GM12865 (cell line): ENCODE results near the gene RRM2.

Source experiments
- DNase-seq: peaks from one replicate; pipeline ENCODE4 v3.0.0; 2010; ENCODE audit warnings: low read depth
- H3K4me3 ChIP-seq: 2 replicates; pipeline ENCODE4 v1.5.1; 2011; ENCODE audit warnings: mild to moderate bottlenecking, low read depth, low read length, control low read depth
- CTCF ChIP-seq: IDR thresholded peaks from 2 replicates; pipeline ENCODE4 v1.5.1; 2011; ENCODE audit warnings: low read length, control low read depth, low read depth, inconsistent platforms; ENCODE audit not compliant: insufficient read depth; ENCODE audit errors: missing control alignments

Gene RRM2

DNA sequence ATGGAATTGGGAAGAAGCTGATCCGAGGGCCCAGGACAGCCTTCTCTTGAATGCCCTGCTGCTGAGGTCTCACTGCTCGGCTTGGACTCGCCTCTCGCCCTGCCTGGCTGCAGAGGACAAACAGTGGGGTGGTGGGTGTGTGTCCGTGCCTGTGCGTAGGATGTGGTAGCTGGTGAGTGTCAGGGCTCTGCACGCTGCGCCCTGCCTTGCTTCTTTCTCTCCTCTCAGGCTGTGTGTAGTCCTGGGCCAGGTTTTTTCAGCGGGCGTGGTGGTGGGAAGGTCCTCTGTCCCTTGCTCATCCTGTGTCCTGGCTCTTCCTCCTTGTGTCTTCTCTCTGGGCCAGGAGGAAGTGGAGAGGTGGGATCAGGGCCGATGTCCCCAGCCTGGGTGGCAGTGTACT, 44.8 kb downstream of the RRM2 start:
- no peak for DNase-seq
- no peak overlapping the region for H3K4me3 ChIP-seq
- TF ChIP-seq CTCF = no peak

GRCh38 chr2:10168221-10168620, 45.7 kb downstream of the RRM2 start:
- no peak for DNase-seq
- no peak overlapping the region for H3K4me3 ChIP-seq
- no peak for TF ChIP-seq CTCF

DNA sequence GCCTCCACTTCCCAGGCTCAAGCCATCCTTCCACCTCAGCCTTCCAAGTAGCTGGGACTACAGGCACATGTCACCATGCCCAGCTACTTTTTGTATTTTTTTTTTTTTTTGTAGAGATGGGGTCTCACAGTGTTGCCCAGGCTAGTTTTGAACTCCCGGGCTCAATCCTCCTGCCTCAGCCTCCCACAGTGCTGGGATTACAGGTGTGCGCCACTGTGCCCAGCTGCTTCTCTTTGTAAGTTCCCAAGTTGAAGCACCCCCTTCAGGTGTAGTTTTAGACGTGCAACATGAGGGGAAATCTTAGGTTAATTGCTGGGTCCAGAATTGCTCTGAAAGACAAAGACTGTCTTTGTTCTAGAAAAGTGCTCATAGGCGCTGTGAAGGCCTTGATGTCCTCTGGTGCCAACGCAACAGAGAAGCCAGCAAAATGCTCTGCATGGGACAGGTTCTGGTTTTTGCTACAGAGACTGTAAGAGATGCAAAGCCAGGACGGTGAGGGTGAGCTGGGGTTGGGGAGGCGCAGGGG, 46.6 kb downstream of the RRM2 start:
- TF ChIP-seq CTCF = no peak
- no peak for DNase-seq
- no peak overlapping the region for H3K4me3 ChIP-seq

GRCh38 chr2:10169581-10169980, 47.0 kb downstream of the RRM2 start:
- TF ChIP-seq CTCF = no peak
- no peak overlapping the region for H3K4me3 ChIP-seq
- DNase-seq = no peak

DNA sequence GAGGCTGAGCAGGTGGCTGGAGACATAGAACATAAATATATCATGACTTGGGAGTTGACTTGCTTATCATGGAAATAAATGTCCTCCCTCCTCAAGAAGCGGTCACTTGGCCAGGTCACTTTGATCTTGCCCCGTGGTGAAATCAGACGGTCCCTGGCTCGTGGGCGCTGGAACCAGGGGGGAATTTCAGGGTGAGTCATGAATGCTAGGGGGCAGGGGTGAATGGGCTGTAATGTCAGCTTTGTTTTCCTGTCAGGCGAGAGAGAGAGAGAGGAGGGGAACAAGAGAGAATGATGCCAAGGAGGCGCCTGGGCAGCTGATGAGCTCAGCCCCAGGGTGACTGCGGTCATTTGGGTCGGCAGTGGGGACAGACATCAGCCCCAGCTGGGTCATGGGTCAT, 47.7 kb downstream of the RRM2 start:
- H3K4me3 ChIP-seq = no peak overlapping the region
- no peak for DNase-seq
- no peak for TF ChIP-seq CTCF

DNA sequence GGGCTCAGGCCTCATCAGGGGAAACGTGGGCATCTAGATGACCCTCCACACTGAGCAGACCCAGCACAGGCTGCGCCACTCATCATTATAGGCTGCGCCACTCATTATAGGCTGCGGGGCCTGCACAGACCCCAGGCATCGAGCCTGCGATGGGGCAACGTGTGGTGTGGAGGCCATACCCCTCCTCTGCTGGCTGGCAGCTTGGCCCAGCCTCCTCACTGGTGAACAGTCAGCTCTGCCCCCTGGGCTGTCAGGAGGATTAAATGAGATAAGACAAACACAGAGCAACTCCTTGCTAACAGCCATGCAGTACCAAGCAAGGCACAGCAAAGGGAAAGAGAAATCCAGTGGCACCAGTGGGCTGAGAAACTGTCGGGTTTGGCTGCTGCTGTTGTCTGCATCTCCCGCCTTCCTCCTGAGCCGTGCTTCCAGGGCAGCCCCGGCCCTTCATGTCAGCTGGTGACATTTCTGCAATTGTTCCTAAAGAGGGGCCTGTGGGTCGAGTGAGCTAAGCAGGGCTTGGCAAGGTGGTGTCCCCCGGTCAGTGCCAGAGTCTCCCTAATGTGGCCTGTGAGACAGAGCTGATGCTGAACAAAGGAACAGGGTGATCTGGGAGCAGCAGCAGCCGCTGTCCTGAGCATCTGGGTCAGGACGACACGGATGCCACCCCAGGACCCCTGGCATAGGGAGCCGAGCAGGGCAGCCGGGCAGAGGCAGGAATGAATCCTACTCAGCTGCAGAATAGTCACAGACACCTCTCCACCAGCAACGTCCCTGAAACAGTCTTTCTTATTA, 48.7 kb downstream of the RRM2 start:
- no peak for DNase-seq
- no peak overlapping the region for H3K4me3 ChIP-seq
- no peak for TF ChIP-seq CTCF

DNA sequence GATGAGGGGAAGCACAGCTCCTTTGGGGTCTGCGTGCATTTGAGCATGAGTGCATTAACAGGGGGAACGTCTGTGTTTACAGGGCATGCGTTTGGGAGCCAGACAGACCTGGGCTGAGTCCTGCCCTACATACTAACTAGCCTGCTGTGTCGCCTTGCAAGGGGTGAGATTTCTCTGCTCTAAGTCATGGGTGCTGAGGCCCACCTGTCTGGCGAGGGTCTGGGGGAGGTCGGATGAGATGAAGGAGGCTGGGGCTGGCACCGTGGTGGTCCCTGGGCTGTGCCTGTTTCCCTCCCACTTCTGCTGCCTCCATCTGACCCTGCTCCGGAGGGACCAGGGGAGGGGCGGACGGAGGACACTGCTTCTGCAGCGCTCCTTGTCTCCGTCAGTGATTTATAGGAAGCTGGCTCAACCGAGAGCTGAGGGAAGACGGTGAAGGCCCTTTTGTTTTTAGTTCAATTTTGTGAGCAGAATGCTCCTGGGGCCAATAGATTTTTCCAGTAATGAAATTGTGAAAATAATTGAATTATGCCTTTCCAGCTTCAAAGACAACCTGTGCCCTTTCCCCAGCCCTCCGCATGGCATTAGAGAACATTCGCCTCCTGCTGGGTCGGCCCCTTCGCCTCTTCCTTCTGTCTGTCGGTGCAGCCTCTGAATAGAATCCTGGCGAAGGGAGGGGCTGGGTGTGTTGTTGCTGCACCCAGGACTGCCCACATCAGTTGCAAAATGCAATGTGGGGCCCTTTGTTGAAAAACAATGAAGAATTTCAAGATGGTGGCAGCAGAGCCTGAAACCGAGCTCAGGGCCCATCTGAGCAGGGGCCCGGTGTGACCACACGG, 49.7 kb downstream of the RRM2 start:
- H3K4me3 ChIP-seq = no peak overlapping the region
- no peak for DNase-seq

More for the DNA sequence above, 49.7 kb downstream of the RRM2 start:
- no peak for TF ChIP-seq CTCF
